B cell (primary cell): ENCODE data around the gene MAP3K5. TPM values are rescaled to one million over a fixed set of nuclear protein-coding genes. Genes with fewer than 3 reads are reported as not detected.

Source experiments
- ATAC-seq: fragments of 200-7000 bp; cut with Tn5 transposase; one replicate; pipeline ENCODE4 v1.10.0; 2021; ENCODE audit warnings: low read depth, mild to moderate bottlenecking, moderate number of reproducible peaks, moderate library complexity
- CTCF ChIA-PET: fragments of 350-600 bp; sonication (Branson Sonifier 250); formaldehyde crosslinking; loops from one replicate; lab custom pipeline; 2021; ENCODE audit warnings: antibody characterized with exemption, inconsistent platforms; lab: Charles Lee
- POLR2A ChIA-PET: fragments of 350-600 bp; sonication (Branson Sonifier 250); formaldehyde crosslinking; loops from one replicate; lab custom pipeline; 2021; ENCODE audit warnings: antibody characterized with exemption; lab: Charles Lee
- DNase-seq: peaks from one replicate; pipeline ENCODE4 v3.0.0; 2013
- H2AFZ ChIP-seq: 2 replicates; pipeline ENCODE4 v1.6.1; 2012; ENCODE audit warnings: mild to moderate bottlenecking, low read depth, low read length; ENCODE audit not compliant: insufficient read depth, poor library complexity, severe bottlenecking
- H3K27ac ChIP-seq, 2 donors: 1 replicate in 1 of 2; 2 replicates in 1 of 2; pipeline ENCODE4 v1.5.1; 2012 to 2013; ENCODE audit warnings: low read length in 2 of 2, mild to moderate bottlenecking in 2 of 2, moderate library complexity in 1 of 2
- H3K27me3 ChIP-seq, 4 experiments: fragments of 200-600 bp in 1 of 4; sonication (generic) in 1 of 4; replicated peaks in 1 of 4; 1 replicate in 2 of 4; 2 replicates in 2 of 4; pipeline versions ENCODE4 v1.6.1 to v1.7.0; 2013 to 2016; ENCODE audit warnings: low read length in 3 of 4, mild to moderate bottlenecking in 2 of 4, mixed read lengths in 1 of 4, moderate library complexity in 1 of 4; ENCODE audit not compliant: insufficient read depth in 4 of 4, control insufficient read depth in 3 of 4; ENCODE audit errors: control extremely low read depth in 1 of 4
- H3K36me3 ChIP-seq, 2 experiments: replicated peaks in 1 of 2; 1 replicate in 1 of 2; 2 replicates in 1 of 2; pipeline versions ENCODE4 v1.6.1 to v1.7.1; 2013; ENCODE audit warnings: low read length in 1 of 2; ENCODE audit not compliant: insufficient read depth in 2 of 2, control insufficient read depth in 1 of 2; ENCODE audit errors: control extremely low read depth in 1 of 2, extremely low read depth in 1 of 2
- H3K4me1 ChIP-seq, 2 donors: fragments of 200-600 bp in 1 of 2; sonication (generic) in 1 of 2; 1 replicate in 1 of 2; 2 replicates in 1 of 2; pipeline versions ENCODE4 v1.5.1 to v1.6.1; 2013 to 2017; ENCODE audit warnings: low read length in 2 of 2; ENCODE audit not compliant: control insufficient read depth in 2 of 2, insufficient read depth in 2 of 2
- H3K4me2 ChIP-seq: replicated peaks from 2 replicates; pipeline ENCODE3; 2012; ENCODE audit warnings: mild to moderate bottlenecking, low read depth, low read length; ENCODE audit not compliant: poor library complexity, severe bottlenecking
- H3K4me3 ChIP-seq, 5 experiments: fragments of 200-600 bp in 1 of 5; sonication (generic) in 1 of 5; 1 replicate in 3 of 5; 2 replicates in 2 of 5; pipeline versions ENCODE4 v1.5.1 to v1.7.0; 2011 to 2016; ENCODE audit warnings: low read length in 4 of 5, mild to moderate bottlenecking in 4 of 5, low read depth in 2 of 5, control low read depth in 1 of 5, moderate library complexity in 1 of 5; ENCODE audit not compliant: insufficient read depth in 1 of 5; ENCODE audit errors: control extremely low read depth in 1 of 5, extremely low read depth in 1 of 5
- H3K79me2 ChIP-seq: fragments of 200-600 bp; sonication (generic); one replicate; pipeline ENCODE4 v1.6.0; 2016; ENCODE audit warnings: low read length; ENCODE audit not compliant: control insufficient read depth, insufficient read depth
- H3K9ac ChIP-seq: fragments of 200-600 bp; sonication (generic); 2 replicates; pipeline ENCODE4 v1.6.1; 2017; ENCODE audit warnings: mild to moderate bottlenecking, low read length, moderate library complexity
- H3K9me3 ChIP-seq, 3 donors: one replicate each; pipeline versions ENCODE4 v1.6.1 to v1.7.1; 2013; ENCODE audit warnings: low read length in 2 of 3; ENCODE audit not compliant: control insufficient read depth in 2 of 3, insufficient read depth in 1 of 3; ENCODE audit errors: control extremely low read depth in 1 of 3
- H4K20me1 ChIP-seq: 2 replicates; pipeline ENCODE4 v1.6.0; 2012; ENCODE audit warnings: mild to moderate bottlenecking, low read length; ENCODE audit not compliant: insufficient read depth, control insufficient read depth, poor library complexity, severe bottlenecking
- H3K27ac Mint-ChIP-seq: one replicate; pipeline ENCODE4 v1.8.0; 2021; ENCODE audit warnings: mixed read lengths
- H3K27me3 Mint-ChIP-seq: one replicate; pipeline ENCODE4 v1.8.0; 2021; ENCODE audit warnings: mixed read lengths
- H3K4me1 Mint-ChIP-seq: one replicate; pipeline ENCODE4 v1.8.0; 2021; ENCODE audit warnings: mixed read lengths
- H3K4me3 Mint-ChIP-seq: one replicate; pipeline ENCODE4 v1.8.0; 2021; ENCODE audit warnings: mixed read lengths
- H3K9me3 Mint-ChIP-seq: one replicate; pipeline ENCODE4 v1.8.0; 2022; ENCODE audit warnings: mixed read lengths; ENCODE audit not compliant: insufficient read depth
- CTCF ChIP-seq: fragments of 200-600 bp; IDR thresholded peaks from one replicate; pipeline ENCODE4 v1.8.0; 2022; ENCODE audit warnings: antibody characterized with exemption, mild to moderate bottlenecking
- EZH2 ChIP-seq: IDR thresholded peaks from 2 replicates; pipeline ENCODE4 v1.6.1; 2012; ENCODE audit warnings: borderline replicate concordance, low read depth, mild to moderate bottlenecking, moderate library complexity, low read length; ENCODE audit not compliant: insufficient read depth, poor library complexity, severe bottlenecking
- WGBS: methylation state at CpG from one replicate; pipeline ENCODE4 v1.1.5; 2013; ENCODE audit warnings: missing lambda C conversion rate; ENCODE audit not compliant: insufficient coverage; 5-methylcytosine and 5-hydroxymethylcytosine counted together
- intact Hi-C: fragments of 100-400 bp; cut with micrococcal nuclease; formaldehyde crosslinking; loops from one replicate; pipeline ENCODE4 v1.10.0; 2022
- polyA plus RNA-seq: library from polyadenylated mRNA; depleted of rRNA; stranded (reverse); fragments of >200 nt; gene quantifications from 2 replicates; pipeline ENCODE4 v1.2.3, GENCODE V29; 2012
- total RNA-seq, 2 donors: library from RNA; stranded (reverse); fragments of 120-200 nt in 1 of 2; gene quantifications; 1 replicate in 1 of 2; 2 replicates in 1 of 2; pipeline versions ENCODE4 v1.2.3 to v1.2.4, GENCODE V29; 2013 to 2022

MAP3K5 gene
- total and polyA plus RNA-seq, 2 donors (not counting 1 experiment from before 2014, with no cell fraction given) = 5.7 to 34.1 TPM

DNA sequence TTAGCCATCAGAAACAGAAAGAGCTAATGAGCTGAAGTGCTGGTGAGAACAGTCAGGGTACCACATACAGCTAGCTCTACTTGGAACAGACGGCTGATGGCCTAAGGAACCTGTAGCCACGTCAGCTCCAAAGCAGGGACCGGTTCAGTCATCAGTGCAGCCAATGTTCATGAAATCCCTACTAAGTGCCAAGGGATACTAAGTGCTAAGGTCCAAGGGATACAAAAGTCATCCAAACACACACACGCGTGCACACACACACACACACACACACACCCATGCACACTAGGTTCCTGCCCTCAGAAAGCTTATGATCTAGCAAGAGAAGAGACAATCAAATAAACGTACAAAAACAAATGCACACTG lies 53.6 kb downstream of the MAP3K5 start:
- POLR2A ChIA-PET = no interaction called here
- Histone ChIP-seq H3K27me3 (no peaks in the 10 kb centered on the region), H3K4me2 (no peak overlapping the region), H2AFZ (no peak overlapping the region), H3K9me3 (no peaks in the 10 kb centered on the region), H3K9ac (no peak overlapping the region), H3K27ac (no peak overlapping the region), H4K20me1 (peaks cover 16% of the 10 kb centered on the region), H3K4me3 (no peak overlapping the region), H3K79me2 (peaks cover 97% of the 10 kb centered on the region), H3K36me3 (no peaks in the 10 kb centered on the region), H3K4me1 (peaks cover 0 to 2% of the 10 kb centered on the region in 2 donors)
- CTCF ChIA-PET = interaction anchor here (0.7 to 8.2 kb wide), 4 partner anchors 17 to 94 kb away, joined by 4 to 125 read pairs (median 18); partner anchors contain the start of gene MAP3K5
- intact Hi-C loops = loop anchor here (1.0 kb wide), 1 partner anchor 55 kb away; no protein-coding TSS in a partner anchor
- Mint-ChIP-seq H3K9me3 (no peaks in the 10 kb centered on the region), H3K4me3 (no peak overlapping the region), H3K27me3 (no peaks in the 10 kb centered on the region), H3K4me1 (peaks cover 44% of the 10 kb centered on the region), H3K27ac (no peak overlapping the region)
- 100% methylated on average over 4 of the region's 6 CpGs for WGBS
- no peak for TF ChIP-seq EZH2
- TF ChIP-seq CTCF = no peak
- DNase-seq = no peak
- ATAC-seq = no peak

DNA sequence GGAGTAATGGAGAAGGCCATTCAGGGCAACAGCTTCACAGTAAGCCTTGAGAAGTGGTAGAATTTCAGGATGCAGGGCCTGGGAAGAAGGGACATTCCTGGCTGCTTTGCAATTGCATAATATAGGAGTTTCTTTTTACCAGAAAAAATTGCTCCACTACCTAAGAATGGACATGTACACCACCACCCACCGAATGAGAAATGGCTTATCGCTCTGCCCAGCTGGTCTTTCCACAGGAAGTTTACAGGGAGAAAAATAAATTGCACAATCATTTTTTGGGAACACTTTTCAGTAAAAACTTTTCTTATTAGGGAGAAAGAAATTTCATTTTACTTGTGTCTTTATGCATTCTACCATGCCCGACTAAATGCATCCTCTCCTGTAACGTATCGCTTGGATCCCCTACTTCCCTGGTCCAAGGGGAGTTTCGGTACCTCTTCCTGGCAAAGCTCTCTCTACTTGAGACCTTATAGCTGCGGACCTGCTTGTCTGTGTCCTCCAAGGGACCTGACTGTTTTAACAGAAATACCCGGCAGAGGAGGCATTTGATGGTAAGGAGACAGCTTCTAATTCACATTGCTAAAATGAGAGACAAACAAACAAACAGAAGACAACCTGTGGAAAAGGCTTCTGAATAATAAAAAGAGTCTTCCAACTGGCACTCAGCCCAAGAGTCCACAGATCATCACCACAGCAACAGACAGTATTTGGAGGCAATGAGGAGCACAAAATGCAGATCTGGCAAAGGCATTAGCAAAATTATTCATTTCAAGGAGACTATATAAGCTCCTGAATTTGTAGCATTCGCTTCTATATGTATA lies 54.2 kb downstream of the MAP3K5 start:
- 60% methylated on average over 2 of the region's 9 CpGs for WGBS
- H2AFZ ChIP-seq = no peak overlapping the region
- H3K9me3 ChIP-seq = no peaks in the 10 kb centered on the region
- ChIA-PET CTCF (interaction anchor here (0.7 to 8.2 kb wide), 3 partner anchors 52 to 94 kb away, joined by 4 to 125 read pairs (median 32); partner anchors contain the start of gene MAP3K5), POLR2A (no interaction called here)
- ATAC-seq (no peak), DNase-seq (no peak)
- peaks cover 97% of the 10 kb centered on the region for H3K79me2 ChIP-seq
- H3K4me3 ChIP-seq = no peak overlapping the region
- Mint-ChIP-seq H3K9me3 (no peaks in the 10 kb centered on the region), H3K27me3 (no peaks in the 10 kb centered on the region), H3K4me3 (no peak overlapping the region), H3K4me1 (peaks cover 46% of the 10 kb centered on the region), H3K27ac (no peak overlapping the region)
- H3K36me3 ChIP-seq = no peaks in the 10 kb centered on the region
- peaks cover 0 to 2% of the 10 kb centered on the region in 2 donors for H3K4me1 ChIP-seq
- H4K20me1 ChIP-seq = peaks cover 16% of the 10 kb centered on the region
- intact Hi-C loops = no loop called here
- H3K27ac ChIP-seq = no peak overlapping the region
- no peak overlapping the region for H3K9ac ChIP-seq
- no peak overlapping the region for H3K4me2 ChIP-seq
- no peaks in the 10 kb centered on the region for H3K27me3 ChIP-seq
- TF ChIP-seq EZH2 (no peak), CTCF (no peak)
